Left lung (tissue), 10 donors: ENCODE data around the gene CLEC2L. TPM values are rescaled to one million over a fixed set of nuclear protein-coding genes. Genes with fewer than 3 reads are reported as not detected.

ENCODE experiments used
- ATAC-seq: fragments of 200-7000 bp; cut with Tn5 transposase; one replicate; pipeline ENCODE4 v1.9.1; 2020; ENCODE audit warnings: moderate library complexity
- DNase-seq, 4 donors: peaks; one replicate each; pipeline ENCODE4 v3.0.0-alpha.2; 2013 to 2020
- H3K27ac ChIP-seq, 2 donors: fragments of 200-600 bp; sonication (generic) in 1 of 2; one replicate each; pipeline versions ENCODE4 v1.5.0 to v1.8.0; 2020 to 2021
- H3K27me3 ChIP-seq, 2 donors: fragments of 200-600 bp; sonication (generic) in 1 of 2; one replicate each; pipeline versions ENCODE4 v1.5.0 to v1.8.0; 2020 to 2021
- H3K36me3 ChIP-seq, 2 donors: fragments of 200-600 bp; sonication (generic) in 1 of 2; one replicate each; pipeline versions ENCODE4 v1.5.0 to v1.8.0; 2020 to 2021
- H3K4me1 ChIP-seq, 2 donors: fragments of 200-600 bp; one replicate each; pipeline ENCODE4 v1.8.0; 2021
- H3K4me3 ChIP-seq, 2 donors: fragments of 200-600 bp; sonication (generic) in 1 of 2; one replicate each; pipeline versions ENCODE4 v1.5.0 to v1.8.0; 2020 to 2021; ENCODE audit warnings: mild to moderate bottlenecking in 1 of 2
- H3K9me3 ChIP-seq, 2 donors: fragments of 200-600 bp; sonication (generic) in 1 of 2; one replicate each; pipeline versions ENCODE4 v1.5.0 to v1.8.0; 2020 to 2021
- CTCF ChIP-seq, 2 donors: fragments of 200-600 bp; sonication (generic) in 1 of 2; IDR thresholded peaks; one replicate each; pipeline versions ENCODE4 v1.5.0 to v1.8.0; 2021; ENCODE audit warnings: antibody characterized with exemption in 2 of 2
- intact Hi-C, 2 donors: fragments of 100-400 bp; cut with DNase I; formaldehyde crosslinking; loops; one replicate each; pipeline versions ENCODE4 v1.11.2 to v1.14.2; 2022
- polyA plus RNA-seq, 6 donors: library from polyadenylated mRNA; unstranded; fragments of 120-200 nt; gene quantifications; one replicate each; pipeline ENCODE4 v1.2.1, GENCODE V29; 2013; ENCODE audit not compliant: insufficient read length in 6 of 6
- total RNA-seq, 2 donors: library from RNA; stranded (reverse); fragmentation: NEBNext Ultra II Directional; extraction: Animal tissue kit (Norgen Biotek cat#: 25700); gene quantifications; one replicate each; pipeline ENCODE4 v1.2.1, GENCODE V29; 2021
- donor health status: DM: no; HTN: yes; CAD: no.
- donor health status: DM: no; HTN: no; CAD: no.

Gene CLEC2L
- total and polyA plus RNA-seq, 8 donors = 0.20 to 0.45 (median 0.35) TPM; not detected in 1

GRCh38 chr7:139557857-139558581 is 34.5 kb downstream of the CLEC2L start:
- no peak for DNase-seq
- TF ChIP-seq CTCF (IDR thresholded peaks at IDR 0.05) = no peak
- Histone ChIP-seq H3K4me1 (peaks cover 0 to 4% of the 10 kb centered on the region in 2 donors), H3K4me3 (no peak overlapping the region), H3K9me3 (peaks cover 0 to 2% of the 10 kb centered on the region in 2 donors), H3K36me3 (no peaks in the 10 kb centered on the region), H3K27ac (no peak overlapping the region), H3K27me3 (no peaks in the 10 kb centered on the region)
- ATAC-seq = no peak
- intact Hi-C loops = no loop called here

GRCh38 chr7:139559364-139560105 is 36.0 kb downstream of the CLEC2L start:
- Histone ChIP-seq H3K27me3 (no peaks in the 10 kb centered on the region), H3K4me3 (no peak overlapping the region), H3K27ac (no peak overlapping the region), H3K9me3 (peaks cover 0 to 2% of the 10 kb centered on the region in 2 donors), H3K36me3 (no peaks in the 10 kb centered on the region), H3K4me1 (peaks cover 0 to 9% of the 10 kb centered on the region in 2 donors)
- DNase-seq (no peak), ATAC-seq (no peak)
- intact Hi-C loops = no loop called here
- TF ChIP-seq CTCF (IDR thresholded peaks at IDR 0.05) = no peak

- Histone ChIP-seq H3K27ac (no peak overlapping the region), H3K9me3 (peaks cover 0 to 2% of the 10 kb centered on the region in 2 donors), H3K36me3 (no peaks in the 10 kb centered on the region), H3K4me3 (no peak overlapping the region), H3K27me3 (no peaks in the 10 kb centered on the region), H3K4me1 (peaks cover 0 to 10% of the 10 kb centered on the region in 2 donors)
- intact Hi-C loops = no loop called here
- no peak for TF ChIP-seq CTCF (IDR thresholded peaks at IDR 0.05)
- no peak for ATAC-seq
- DNase-seq = no peak
Measured at GRCh38 chr7:139560199-139560598, 36.7 kb downstream of the CLEC2L start.

- Histone ChIP-seq H3K27ac (no peak overlapping the region), H3K4me1 (peaks cover 0 to 14% of the 10 kb centered on the region in 2 donors), H3K36me3 (no peaks in the 10 kb centered on the region), H3K9me3 (peaks cover 0 to 2% of the 10 kb centered on the region in 2 donors), H3K27me3 (no peaks in the 10 kb centered on the region), H3K4me3 (no peak overlapping the region)
- no peak for TF ChIP-seq CTCF (IDR thresholded peaks at IDR 0.05)
- no peak for ATAC-seq
- DNase-seq = no peak
- intact Hi-C loops = no loop called here
Measured at GRCh38 chr7:139560678-139561077, 37.2 kb downstream of the CLEC2L start.

- no peak for ATAC-seq
- no peaks in the 10 kb centered on the region for H3K27me3 ChIP-seq
- H3K36me3 ChIP-seq = peaks cover 0 to 14% of the 10 kb centered on the region in 2 donors
- TF ChIP-seq CTCF (IDR thresholded peaks at IDR 0.05) = no peak
- no peak overlapping the region for H3K4me3 ChIP-seq
- H3K4me1 ChIP-seq = peaks cover 0 to 19% of the 10 kb centered on the region in 2 donors
- H3K9me3 ChIP-seq = peaks cover 0 to 2% of the 10 kb centered on the region in 2 donors
- no peak for DNase-seq
- intact Hi-C loops = no loop called here
- H3K27ac ChIP-seq = no peak overlapping the region
Measured at GRCh38 chr7:139562491-139562890, 39.0 kb downstream of the CLEC2L start.
